Measurements from ENCODE around the gene FGF19.
"Not testable (repeated sequence)": the region's sequence is repeated elsewhere in the genome, so short reads cannot be mapped to it uniquely, and the experiment has no call there.

The FGF19 gene

DNA sequence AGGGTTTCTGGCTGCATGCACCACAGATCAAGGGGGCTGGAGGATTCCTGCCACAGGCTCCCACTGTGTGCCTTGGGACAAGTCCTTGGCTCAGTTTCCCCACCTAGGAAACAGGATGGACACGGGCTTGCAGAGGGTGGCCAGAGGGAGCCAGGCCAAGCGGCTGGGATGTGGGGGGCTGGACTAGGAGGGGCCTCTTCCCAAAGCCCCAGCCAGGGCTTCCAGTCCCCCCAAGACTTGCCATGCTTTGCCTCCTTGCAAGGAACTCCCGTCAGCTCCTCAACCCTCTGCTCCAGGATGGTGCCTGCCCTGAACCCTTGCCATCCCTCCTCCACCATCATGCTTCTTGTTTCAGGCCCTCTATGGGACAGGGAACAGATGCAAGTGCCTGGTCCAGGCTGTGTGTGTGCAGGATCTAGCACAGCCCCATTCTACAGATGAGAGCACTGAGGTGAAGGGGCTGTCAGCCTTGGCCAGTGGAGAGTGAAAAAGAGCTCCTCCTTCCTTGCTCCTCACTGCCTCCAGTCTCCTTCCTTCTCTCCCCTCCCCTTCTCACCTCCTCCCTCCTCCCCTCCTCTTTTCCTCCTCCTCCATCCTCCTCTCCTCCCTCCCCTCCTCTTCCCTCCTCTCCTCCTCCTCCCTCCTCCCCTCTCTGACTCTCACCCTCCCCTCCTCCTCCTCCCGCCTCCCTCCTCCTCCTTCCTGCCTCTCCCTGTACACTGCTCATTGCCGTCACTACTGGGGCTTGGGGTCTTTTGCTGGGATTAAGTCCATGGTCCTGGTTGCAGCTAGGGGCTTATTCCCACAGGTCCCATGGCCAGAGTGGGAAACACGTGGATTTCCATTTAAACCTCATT, 13.3 kb upstream of the FGF19 start:
- DNase-seq: no peak

DNA sequence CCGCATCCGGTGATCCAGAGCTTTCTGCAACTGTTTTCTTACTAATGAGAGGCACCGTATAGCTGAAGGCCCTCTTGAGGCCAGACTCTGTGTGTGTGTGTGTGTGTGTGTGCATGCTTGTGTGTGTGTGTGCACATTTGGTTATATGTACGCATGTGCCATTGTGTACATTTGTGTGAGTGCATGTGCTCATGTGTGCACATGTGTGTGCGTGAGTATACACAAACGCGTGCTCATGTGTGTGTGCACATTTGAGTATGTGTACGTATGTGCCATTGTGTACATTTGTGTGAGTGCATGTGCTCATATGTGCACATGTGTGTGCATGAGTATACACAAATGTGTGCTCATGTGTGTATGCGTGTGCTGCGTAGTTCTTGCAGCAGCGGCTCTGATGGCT, 12.3 kb upstream of the FGF19 start:
- DNase-seq: no peak

DNA sequence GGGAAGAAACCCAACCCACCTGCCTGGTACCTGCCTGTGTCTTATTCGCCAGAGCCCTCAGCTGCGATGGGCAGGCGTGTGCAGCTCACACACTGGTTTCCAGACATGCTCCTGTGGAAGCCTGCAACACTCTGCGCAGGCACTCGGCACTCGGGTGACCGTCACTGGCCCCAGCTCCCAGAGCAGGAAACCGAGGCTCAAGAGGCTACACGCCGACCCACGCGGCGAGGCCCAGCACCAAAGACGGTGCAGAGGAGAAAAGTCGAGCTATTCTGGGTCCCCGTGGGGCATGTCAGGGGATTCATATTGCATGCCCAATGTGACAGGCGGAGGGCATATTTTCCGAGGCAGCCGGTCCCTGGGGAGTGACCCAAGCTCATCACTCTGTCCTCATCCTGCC, 11.6 kb upstream of the FGF19 start:
- DNase-seq: no peak

DNA sequence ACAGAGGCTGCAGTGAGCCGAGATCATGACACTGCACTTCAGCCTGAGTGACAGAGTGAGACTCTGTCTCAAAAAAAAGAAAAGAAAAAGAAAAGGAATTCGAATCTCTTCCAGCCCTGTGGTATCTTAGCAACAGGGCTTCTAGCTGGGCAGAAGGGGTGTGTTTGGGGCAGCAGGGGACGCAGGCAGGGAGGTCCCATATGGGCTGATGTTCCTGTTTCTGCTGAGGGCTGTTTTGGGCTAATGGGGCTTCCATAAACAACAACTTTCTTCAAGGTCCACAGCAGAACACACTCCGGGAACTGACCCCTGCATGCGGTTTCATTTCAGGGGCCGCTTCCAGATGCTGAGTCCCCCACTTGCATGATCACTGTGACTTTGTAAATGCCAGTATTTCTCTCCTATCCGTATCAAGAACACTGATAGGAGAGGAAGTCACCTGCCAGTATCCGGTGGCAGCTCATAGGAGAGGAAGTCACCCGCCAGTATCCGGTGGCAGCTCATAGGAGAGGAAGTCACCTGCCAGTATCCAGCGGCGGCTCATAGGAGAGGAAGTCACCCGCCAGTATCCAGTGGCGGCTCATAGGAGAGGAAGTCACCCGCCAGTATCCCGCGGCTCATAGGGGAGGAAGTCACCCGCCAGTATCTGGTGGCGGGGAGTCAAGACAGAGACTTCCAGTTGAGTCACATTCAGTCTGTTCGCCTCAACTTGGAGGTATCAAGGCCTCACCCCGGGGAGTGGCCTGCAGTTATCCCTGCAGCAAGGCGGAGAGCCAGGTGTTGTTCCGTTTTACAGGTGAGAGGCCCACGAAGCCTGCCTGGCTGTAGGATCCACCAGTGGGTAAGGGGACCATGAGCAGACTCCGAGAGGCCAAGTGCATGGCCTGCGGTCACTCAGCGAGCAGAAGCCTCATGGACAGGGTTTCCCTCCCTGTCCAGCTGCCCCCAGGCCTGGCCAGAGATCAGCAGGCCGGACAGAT, 8.3 kb upstream of the FGF19 start:
- DNase-seq: peak; percentile 62

DNA sequence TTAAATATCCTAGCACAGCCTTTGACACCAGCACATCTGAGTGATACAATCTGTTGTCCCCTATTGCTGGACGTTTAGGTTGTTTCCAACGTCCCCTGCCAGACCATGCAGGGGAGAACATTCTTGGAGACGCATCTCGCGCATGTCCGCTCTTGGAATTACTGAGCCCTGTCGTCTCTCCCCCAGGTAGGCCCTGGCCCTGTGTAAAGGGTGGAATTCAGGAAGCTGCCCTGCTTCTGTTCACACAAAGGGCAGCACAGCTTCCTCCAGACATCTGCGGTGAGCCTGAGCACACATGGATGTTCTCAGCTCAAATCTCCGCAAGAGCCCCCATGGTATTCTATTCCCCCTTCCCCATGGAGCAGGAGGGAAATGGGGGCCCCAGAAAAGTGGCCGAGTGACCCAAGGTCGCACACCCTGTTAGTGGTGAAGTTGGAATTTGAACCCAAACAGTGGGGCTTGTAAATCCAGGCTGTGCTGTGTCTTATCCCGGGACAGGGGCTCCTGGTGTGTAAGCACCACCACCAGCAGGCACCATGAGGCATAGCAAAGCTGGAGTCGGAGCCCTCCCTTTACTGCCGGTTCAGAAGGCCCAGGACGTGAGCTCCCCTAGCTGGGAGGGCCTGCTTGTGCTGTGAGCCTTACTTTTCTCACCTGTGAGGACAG, 5.0 kb upstream of the FGF19 start:
- DNase-seq: no peak

DNA sequence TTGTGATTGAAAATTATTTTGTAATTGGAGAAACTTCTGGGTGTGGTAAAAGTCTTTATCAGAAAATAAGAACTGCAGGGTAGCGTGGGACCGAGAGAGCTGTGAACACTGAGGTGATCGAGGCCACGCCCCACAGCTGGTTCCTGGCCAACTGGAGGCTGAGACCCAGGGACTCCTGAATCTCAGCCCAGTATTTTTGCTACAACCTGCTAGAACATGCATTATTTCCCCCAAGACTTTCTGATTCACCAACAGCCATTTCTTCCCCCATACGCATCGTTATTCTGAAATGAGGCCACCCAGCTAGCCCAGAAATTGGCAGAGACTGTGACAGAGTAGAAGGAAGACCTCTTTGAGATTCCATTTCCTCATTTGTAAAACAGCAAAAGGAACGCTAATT, 3.4 kb upstream of the FGF19 start:
- no peak for DNase-seq

DNA sequence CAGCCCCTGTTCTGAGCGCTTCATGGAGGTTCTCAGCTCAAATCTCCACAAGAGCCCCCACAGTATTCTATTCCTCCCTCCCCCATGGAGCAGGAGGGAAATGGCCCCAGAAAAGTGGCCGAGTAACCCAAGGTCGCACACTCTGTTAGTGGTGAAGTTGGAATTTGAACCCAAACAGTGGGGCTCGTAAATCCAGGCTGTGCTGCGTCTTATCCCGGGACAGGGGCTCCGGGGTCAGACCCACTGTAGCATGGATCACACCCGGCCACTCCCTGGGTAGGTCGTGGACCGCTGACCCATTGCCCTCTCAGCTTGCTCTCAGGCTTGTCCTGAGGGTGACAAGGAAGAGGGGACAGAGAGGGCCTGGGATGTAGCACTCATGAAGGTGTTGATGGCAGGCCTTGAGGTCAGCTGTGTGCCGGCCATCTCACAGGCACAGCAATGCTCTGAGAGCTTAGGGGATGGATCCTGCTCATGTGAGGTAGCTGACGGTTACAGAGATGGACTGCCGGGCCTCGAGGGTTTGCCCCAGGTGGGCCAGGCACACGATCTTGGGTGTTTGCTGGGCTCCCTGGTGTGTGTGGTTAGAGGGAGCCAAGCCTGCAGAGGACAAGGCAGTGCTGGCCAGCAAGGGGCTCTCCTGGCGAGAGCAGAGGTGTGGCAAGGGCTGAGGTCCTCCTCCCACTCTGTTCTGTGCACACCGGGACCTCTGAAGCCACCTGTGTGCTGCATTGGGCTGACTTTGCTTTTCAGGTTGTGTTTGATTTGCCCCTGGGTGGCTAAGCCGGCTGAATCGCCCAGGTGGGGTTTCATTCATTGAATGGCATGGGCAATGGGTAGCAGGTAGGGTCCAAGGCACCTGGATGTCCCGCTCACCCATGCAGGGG, 2.3 kb upstream of the FGF19 start:
- DNase-seq: no peak

DNA sequence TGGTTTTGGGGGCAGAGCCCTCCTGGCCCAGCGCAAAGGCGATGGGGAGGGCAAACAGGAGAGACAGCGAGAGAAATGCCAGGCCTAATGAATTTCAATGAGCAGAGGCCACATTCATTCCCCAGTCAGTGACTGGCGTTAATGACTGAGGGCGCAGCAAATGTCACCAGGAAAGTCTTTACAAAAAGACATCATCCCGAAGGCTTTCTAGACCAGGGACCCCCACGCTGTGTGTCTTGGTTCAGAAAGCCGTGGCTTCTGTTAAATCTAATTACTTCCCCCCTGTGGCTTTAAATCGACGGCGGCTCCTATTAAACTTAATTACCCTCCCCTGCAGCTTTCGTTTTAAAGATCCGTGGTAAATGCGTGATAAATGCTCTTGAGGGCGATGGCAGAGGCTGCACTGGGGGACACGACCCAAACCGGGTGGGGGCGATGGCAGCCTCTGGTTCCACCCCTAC, 1.6 kb upstream of the FGF19 start:
- no peak for DNase-seq

DNA sequence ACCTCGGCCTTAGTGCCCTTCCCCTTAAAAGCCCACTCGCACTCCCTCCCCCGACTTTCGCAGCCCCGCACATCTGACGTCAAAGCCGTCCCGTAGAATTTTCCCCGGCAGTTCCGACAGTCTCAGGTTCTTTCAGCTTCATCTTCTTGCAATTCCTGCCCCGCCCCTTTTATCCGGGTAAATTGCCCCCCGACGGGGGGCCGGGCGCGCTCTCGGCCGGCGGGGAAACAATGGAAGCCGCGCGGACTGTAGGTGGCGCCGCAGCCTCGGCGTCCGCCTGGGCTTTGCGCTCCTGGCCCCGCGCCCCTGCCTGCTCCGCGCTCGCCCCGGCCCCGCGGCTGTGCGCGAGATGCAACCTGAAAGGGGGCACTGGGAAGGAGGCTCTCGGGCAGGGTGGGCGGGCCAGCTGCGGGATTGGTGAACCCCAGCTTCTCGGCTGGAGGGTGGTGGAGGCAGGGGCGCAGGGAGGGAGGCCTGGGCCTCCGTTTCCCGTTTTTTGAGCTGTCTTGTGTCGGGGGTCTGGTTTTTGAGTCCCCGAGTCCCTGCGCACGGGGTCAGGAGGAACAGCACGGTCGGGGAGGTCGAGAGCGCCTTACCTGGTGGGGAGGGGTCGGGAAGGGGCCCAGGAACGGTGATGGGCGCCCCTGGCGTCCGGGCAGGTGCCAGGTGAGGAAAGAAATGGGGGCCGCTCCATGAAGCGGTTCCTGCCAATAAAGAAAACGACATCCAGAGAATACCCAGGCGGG, 859 bp upstream of the FGF19 start:
- DNase-seq: no peak

DNA sequence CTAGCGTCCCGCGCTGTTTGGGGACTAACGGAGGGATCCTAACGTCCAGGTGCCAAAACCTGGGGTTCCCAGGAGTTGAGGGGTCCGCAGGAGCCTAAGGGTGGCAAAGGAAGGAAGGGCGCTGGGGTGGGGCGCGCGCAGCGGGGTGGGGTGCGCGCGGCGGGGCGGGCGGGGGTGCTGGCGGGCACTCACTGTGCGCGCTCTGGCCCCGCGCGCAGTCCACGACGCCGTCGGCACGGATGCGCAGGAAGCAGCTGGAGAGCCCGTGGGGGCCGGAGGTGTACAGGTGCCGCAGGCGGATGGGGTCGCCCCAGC, 412 bp downstream of the FGF19 start:
- no peak for DNase-seq

DNA sequence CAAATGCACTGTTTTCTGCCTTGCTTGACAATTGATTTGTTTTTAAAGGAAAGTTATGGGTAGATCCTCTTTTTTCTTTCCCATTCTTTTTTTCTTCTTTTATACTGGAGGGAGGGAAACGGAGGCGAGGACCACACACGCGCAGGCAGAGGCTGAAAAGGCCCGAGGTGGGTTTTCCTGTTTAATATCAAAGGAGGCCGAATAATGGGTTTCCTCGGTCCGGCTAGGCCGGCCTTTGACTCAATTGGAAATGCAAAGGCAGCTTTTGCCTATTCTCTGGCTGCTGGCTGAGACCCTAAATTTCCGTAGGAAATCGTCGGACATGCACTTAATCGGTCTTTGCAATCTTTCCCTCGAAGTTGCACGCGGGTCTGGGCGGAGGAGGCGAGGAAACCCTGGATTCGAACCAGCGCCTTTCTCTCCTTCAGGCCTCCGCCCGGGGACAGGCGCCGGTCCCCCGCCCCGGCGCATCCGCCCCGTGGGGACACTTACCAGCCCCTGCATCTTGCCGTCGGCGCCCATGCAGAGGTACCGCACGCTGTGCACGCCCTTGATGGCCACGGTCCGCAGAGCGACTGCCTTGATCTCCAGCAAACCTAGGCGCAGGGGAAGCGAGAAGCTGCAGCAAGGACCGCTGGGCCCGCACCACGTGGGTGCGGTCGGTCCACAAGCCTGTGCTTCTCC, 911 bp downstream of the FGF19 start:
- DNase-seq: no peak

DNA sequence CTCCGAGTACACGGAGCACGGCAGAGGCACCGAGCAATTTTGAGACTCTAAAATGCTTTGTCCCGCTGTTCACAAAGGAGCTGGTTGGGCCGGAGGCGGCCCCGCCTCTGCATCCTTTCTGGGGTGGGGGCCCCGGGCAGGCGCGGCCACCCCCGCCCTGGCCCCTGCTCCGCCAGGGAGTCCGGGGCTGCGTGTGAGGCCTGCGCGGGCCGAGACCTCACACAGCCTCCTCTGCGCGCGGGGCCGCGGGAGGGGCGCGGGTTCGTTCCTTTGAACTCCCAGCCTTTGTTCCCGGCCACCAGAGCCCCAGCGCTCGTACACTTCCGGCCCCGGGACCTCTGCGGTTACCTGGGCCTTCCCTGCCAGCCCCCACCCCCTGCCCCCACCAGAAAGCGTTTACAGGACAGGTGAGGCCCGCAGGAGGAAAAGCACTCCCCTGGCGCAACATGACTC, 1.6 kb downstream of the FGF19 start:
- no peak for DNase-seq

DNA sequence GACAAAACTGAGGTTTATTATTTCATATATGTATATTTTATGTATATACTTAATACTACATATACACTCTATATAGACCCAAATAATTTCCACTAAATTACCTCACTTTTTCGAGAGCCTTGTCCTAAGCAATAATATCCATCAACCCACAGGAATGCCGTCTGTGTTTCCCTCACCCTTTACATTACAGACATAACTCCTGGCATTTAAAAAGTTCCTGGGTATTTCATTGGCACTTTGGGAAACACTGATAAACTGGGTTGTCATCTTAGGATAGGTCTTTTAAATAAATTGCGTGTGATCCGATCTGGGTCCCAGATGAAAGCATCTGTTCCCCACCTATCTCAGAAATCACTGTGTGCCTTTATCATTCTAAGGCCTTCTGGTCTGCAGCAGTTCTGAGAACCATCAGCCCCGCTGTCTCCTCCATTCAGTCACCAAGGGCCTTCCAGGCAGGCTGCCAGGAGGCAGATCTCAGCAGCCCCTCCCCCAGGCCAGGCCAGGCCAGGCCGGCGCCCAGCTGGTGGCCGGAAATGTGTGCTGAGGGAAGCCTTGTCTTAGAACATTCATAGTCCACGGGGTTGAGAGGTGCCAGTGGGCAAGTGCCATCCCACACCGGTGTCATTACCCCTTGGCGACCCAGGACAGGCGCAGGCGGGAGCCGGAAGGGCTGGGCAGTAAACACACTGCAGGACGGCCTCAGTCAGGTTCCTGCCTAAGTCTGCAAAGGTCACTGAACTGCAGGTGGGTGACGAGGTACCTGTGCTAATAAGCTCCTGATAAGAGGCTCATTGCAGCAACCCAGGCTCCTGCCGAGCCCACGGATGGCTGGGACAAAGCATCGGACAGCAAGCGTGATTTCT, 3.3 kb downstream of the FGF19 start:
- no peak for DNase-seq

DNA sequence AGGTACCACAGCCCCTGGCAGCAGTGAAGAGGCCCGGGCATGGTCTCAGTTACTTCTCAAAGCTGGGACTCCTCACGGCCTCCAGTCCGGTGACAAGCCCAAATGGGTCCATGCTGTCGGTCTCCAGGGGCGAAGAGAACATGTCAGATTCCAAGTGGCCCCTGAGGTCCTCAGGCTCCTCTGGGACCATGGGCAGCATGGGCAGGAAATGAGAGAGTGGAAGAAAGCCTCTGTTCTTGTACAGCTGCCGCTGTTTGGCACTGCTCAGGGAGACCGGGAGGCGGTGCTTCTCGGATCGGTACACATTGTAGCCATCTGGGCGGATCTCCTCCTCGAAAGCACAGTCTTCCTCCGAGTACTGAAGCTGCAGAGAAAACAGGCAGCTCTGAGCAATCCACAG, 4.6 kb downstream of the FGF19 start:
- DNase-seq: no peak

DNA sequence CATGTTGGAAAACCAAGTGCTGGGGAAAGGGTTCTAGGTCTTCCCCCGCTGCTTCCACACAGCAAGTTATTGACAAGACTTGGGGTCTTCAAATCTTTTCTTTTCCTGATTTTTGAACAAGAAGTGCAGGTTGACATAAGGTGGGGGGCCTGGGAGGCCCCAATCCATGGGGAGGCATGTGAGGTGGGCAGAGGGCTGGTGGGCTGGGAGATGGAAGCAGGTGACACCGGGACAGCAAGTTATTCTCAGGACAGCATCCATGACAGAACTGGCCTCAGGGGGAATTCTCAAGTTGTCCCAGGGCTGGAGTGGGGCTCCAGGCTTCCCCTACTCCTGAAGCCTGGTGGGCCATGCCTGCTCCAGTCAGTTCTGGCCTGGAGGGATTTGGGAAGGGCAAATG, 5.5 kb downstream of the FGF19 start:
- DNase-seq: no peak

DNA sequence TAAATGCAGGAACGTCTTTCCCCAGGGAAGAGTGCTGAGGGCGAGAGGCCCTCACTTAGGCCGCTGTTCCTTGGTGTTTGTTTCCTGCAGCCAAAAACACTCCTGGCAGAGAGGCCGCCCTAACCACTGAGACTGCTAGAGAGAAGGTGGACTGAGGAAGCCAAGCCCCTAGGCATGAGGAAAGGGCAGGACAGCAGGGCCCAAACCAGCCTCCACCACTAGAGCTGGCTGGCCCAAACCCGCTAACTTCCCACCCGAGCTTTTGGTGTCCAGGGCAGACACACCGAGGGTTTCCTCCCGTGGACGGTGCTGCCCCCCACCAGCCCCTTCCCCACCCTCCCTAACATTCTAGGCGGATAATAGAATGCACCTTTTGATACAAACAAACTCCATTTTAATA, 6.0 kb downstream of the FGF19 start:
- no peak for DNase-seq

DNA sequence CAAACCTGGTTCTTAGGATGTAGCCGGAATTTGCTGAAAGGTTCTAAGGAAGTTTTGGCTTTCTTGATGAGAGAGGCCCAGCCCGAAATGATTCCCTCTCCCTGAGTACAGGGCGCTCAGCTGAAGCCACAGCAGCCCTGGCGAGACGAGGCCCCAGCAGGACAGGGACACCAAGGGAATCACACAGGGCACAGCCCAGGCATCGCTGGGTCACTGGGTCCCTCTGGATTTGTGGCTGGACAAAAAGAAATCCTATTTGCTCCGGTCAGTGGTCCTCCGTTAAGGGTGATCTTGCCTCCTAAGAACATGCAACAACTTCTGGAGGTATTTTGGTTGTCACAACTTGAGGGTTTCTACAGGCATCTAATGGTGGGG, 6.4 kb downstream of the FGF19 start:
- DNase-seq: no peak

DNA sequence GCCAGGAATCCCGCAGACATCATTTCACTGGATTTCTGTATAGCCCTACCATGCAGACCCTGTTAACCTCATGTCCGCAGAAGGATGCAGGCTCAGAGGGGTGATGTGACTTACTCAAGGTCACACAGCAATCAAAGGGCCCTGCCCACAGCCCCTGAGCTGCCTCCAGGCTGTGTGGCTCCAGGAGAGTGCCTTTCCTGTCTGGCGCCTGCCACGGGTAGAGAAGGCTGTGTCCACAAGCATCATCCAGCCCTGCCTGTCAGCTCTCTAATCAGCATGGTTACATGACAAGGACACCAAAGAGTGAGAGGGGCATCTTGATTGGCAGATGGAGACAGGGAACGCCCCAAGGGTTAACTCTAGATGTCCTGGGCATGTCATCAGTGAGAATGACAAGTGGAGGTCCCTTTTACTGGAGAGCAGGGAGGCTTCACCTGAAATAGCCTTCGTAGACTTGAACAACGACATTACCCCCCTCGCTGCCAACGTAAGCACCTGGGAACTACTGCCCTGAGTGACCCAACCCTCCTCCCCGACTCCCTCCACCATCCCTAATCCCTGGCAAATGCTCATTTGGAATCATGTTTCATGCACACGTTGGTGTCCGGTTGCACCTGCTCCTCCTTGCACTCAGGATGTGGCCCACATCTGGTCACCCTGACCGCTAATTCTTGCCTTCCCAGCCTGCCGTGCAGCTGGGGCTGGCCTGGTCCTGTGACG, 6.9 kb downstream of the FGF19 start:
- DNase-seq: no peak

DNA sequence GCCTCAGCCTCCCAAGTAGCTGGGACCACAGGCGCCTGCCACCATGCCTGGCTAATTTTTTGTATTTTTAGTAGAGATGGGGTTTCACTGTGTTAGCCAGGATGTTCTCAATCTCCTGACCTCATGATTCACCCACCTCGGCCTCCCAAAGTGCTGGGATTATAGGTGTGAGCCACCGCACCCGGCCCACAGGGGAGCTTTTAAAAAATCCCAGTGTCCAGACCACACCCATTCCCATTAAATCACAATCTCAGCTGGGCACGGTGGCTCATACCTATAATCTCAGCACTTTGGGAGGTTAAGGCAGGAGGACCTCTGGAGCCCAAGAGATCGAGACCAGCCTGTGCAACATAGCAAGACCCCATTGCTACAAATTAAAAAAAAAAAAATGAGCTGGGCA, 7.8 kb downstream of the FGF19 start:
- not testable (repeated sequence) for DNase-seq

All from activated CD8-positive, alpha-beta memory T cell treated with anti-CD3 and anti-CD28 coated beads for 24 hours (primary cell).